ENCODE results near the gene CACUL1.
"Not testable (repeated sequence)": the region's sequence is repeated elsewhere in the genome, so short reads cannot be mapped to it uniquely, and the experiment has no call there.

Gene CACUL1

GRCh38 chr10:118692872-118693271 lies 61.9 kb downstream of the CACUL1 start:
- in situ Hi-C loops (cut with HindIII; ENCODE audit: low sequenced_read_pairs) = no loop called here

GRCh38 chr10:118689070-118689858 lies 65.5 kb downstream of the CACUL1 start:
- in situ Hi-C loops (cut with HindIII; ENCODE audit: low sequenced_read_pairs) = no loop called here

GRCh38 chr10:118687472-118687871 lies 67.3 kb downstream of the CACUL1 start:
- in situ Hi-C loops (cut with HindIII; ENCODE audit: low sequenced_read_pairs) = no loop called here

GRCh38 chr10:118682533-118682932 lies 72.2 kb downstream of the CACUL1 start:
- in situ Hi-C loops (cut with HindIII; ENCODE audit: low sequenced_read_pairs) = no loop called here

GRCh38 chr10:118680197-118680596 lies 74.6 kb downstream of the CACUL1 start:
- in situ Hi-C loops (cut with HindIII; ENCODE audit: low sequenced_read_pairs) = no loop called here

GRCh38 chr10:118674226-118674919 lies 80.4 kb downstream of the CACUL1 start:
- in situ Hi-C loops (cut with HindIII; ENCODE audit: low sequenced_read_pairs) = no loop called here

GRCh38 chr10:118672766-118673715 lies 81.7 kb downstream of the CACUL1 start:
- in situ Hi-C loops (cut with HindIII; ENCODE audit: low sequenced_read_pairs) = no loop called here

GRCh38 chr10:118672153-118672552 lies 82.6 kb downstream of the CACUL1 start:
- in situ Hi-C loops (cut with HindIII; ENCODE audit: low sequenced_read_pairs) = no loop called here

GRCh38 chr10:118671221-118671620 lies 83.5 kb downstream of the CACUL1 start:
- in situ Hi-C loops (cut with HindIII; ENCODE audit: low sequenced_read_pairs) = not testable (repeated sequence)

- in situ Hi-C loops (cut with HindIII; ENCODE audit: low sequenced_read_pairs) = no loop called here
Observed at GRCh38 chr10:118670472-118671124, 84.2 kb downstream of the CACUL1 start.

- in situ Hi-C loops (cut with HindIII; ENCODE audit: low sequenced_read_pairs) = no loop called here
Observed at GRCh38 chr10:118669835-118670234, 84.9 kb downstream of the CACUL1 start.

GRCh38 chr10:118669020-118669791 lies 85.6 kb downstream of the CACUL1 start:
- in situ Hi-C loops (cut with HindIII; ENCODE audit: low sequenced_read_pairs) = no loop called here

GRCh38 chr10:118668228-118668952 lies 86.4 kb downstream of the CACUL1 start:
- in situ Hi-C loops (cut with HindIII; ENCODE audit: low sequenced_read_pairs) = no loop called here

GRCh38 chr10:118667732-118668131 lies 87.0 kb downstream of the CACUL1 start:
- in situ Hi-C loops (cut with HindIII; ENCODE audit: low sequenced_read_pairs) = no loop called here

GRCh38 chr10:118666350-118666749 lies 88.4 kb downstream of the CACUL1 start:
- in situ Hi-C loops (cut with HindIII; ENCODE audit: low sequenced_read_pairs) = no loop called here

GRCh38 chr10:118664321-118664720 lies 90.4 kb downstream of the CACUL1 start:
- in situ Hi-C loops (cut with HindIII; ENCODE audit: low sequenced_read_pairs) = loop anchor here (5.0 kb wide), 1 partner anchor 53 kb away; no protein-coding TSS in a partner anchor

- in situ Hi-C loops (cut with HindIII; ENCODE audit: low sequenced_read_pairs) = loop anchor here (5.0 kb wide), 1 partner anchor 54 kb away; no protein-coding TSS in a partner anchor
Observed at GRCh38 chr10:118663176-118663575, 91.6 kb downstream of the CACUL1 start.

GRCh38 chr10:118662228-118663035 lies 92.3 kb downstream of the CACUL1 start:
- in situ Hi-C loops (cut with HindIII; ENCODE audit: low sequenced_read_pairs) = loop anchor here (5.0 kb wide), 1 partner anchor 55 kb away; no protein-coding TSS in a partner anchor

Data from endothelial cell of hepatic sinusoid (primary cell).